Esophagus squamous epithelium (tissue), 4 donors: ENCODE data around the gene FLVCR2.

Source experiments
- CTCF ChIP-seq, 6 experiments: fragments of 450-650 bp in 4 of 6; fragments of 200-600 bp in 2 of 6; sonication (generic) in 2 of 6; IDR thresholded peaks; one replicate each; pipeline ENCODE4 v1.5.1; 2016 to 2019; ENCODE audit warnings: antibody characterized with exemption in 6 of 6, mild to moderate bottlenecking in 4 of 6, moderate library complexity in 4 of 6
- POLR2A ChIP-seq, 4 donors: fragments of 450-650 bp; IDR thresholded peaks; one replicate each; pipeline ENCODE4 v1.6.1; 2017; ENCODE audit warnings: antibody characterized with exemption in 4 of 4, mild to moderate bottlenecking in 4 of 4, moderate library complexity in 3 of 4

- no peak for TF ChIP-seq CTCF (IDR thresholded peaks at IDR 0.05)
- TF ChIP-seq POLR2A (IDR thresholded peaks at IDR 0.05) = no peak
Measured at GRCh38 chr14:75605916-75606315, 27.5 kb downstream of the FLVCR2 start.
